CD4-positive, alpha-beta T cell treated with Interleukin-1 beta for 1 hour (primary cell): ENCODE results near the gene SLC17A4.

Experiments
- DNase-seq, 2 donors: peaks; one replicate each; pipeline ENCODE4 v3.0.0-alpha.2; 2020 to 2022

SLC17A4 gene

GRCh38 chr6:25821341-25821740 is 66.8 kb downstream of the SLC17A4 start:
- DNase-seq = no peak

- DNase-seq = no peak
Measured at GRCh38 chr6:25829375-25829774, 74.8 kb downstream of the SLC17A4 start.

GRCh38 chr6:25830458-25830857 is 75.9 kb downstream of the SLC17A4 start:
- DNase-seq = no peak
